ENCODE results near the gene UBE2K.

GRCh38 chr4:39714166-39714565 lies 16.2 kb downstream of the UBE2K start:
- TF ChIP-seq CTCF (IDR thresholded peaks at IDR 0.05 in 4 of 5, conservative IDR thresholded peaks at IDR 0.05 in 1 of 5) = no peak
- TF ChIP-seq POLR2A (IDR thresholded peaks at IDR 0.05) = no peak
